Activated CD4-positive, alpha-beta T cell treated with anti-CD3 and anti-CD28 coated beads, Interleukin-2, amount 10 ng/mL, durations not matched to agents 7 days and 5 days (primary cell): ENCODE results near the gene SVIL. TPM values are rescaled to one million over a fixed set of nuclear protein-coding genes. Genes with fewer than 3 reads are reported as not detected.

Experiments
- CTCF ChIA-PET: fragments of 350-600 bp; sonication (Branson Sonifier 250); formaldehyde crosslinking; loops from one replicate; lab custom pipeline; 2021; ENCODE audit warnings: antibody characterized with exemption; lab: Charles Lee
- POLR2A ChIA-PET: fragments of 350-600 bp; sonication (Branson Sonifier 250); formaldehyde crosslinking; loops from one replicate; lab custom pipeline; 2021; ENCODE audit warnings: antibody characterized with exemption; lab: Charles Lee
- DNase-seq: peaks from one replicate; pipeline ENCODE4 v3.0.0-alpha.2; 2020
- H3K27ac Mint-ChIP-seq: one replicate; pipeline ENCODE4 v1.8.0; 2021; ENCODE audit warnings: mild to moderate bottlenecking, moderate library complexity, mixed read lengths
- H3K27me3 Mint-ChIP-seq: one replicate; pipeline ENCODE4 v1.8.0; 2021; ENCODE audit warnings: mixed read lengths
- H3K36me3 Mint-ChIP-seq: one replicate; pipeline ENCODE4 v1.8.0; 2021; ENCODE audit warnings: low read depth, mixed read lengths
- H3K4me1 Mint-ChIP-seq: one replicate; pipeline ENCODE4 v1.8.0; 2021; ENCODE audit warnings: mixed read lengths
- H3K4me3 Mint-ChIP-seq: one replicate; pipeline ENCODE4 v1.8.0; 2021; ENCODE audit warnings: mild to moderate bottlenecking, moderate library complexity, mixed read lengths
- H3K9me3 Mint-ChIP-seq: one replicate; pipeline ENCODE4 v1.8.0; 2021; ENCODE audit warnings: mixed read lengths
- total RNA-seq, 2 experiments: library from RNA; stranded (reverse); gene quantifications; one replicate each; pipeline ENCODE4 v1.2.3, GENCODE V29; 2021

The SVIL gene
- 10 to 100 TPM; 22.6 to 26.8 TPM for total RNA-seq

DNA sequence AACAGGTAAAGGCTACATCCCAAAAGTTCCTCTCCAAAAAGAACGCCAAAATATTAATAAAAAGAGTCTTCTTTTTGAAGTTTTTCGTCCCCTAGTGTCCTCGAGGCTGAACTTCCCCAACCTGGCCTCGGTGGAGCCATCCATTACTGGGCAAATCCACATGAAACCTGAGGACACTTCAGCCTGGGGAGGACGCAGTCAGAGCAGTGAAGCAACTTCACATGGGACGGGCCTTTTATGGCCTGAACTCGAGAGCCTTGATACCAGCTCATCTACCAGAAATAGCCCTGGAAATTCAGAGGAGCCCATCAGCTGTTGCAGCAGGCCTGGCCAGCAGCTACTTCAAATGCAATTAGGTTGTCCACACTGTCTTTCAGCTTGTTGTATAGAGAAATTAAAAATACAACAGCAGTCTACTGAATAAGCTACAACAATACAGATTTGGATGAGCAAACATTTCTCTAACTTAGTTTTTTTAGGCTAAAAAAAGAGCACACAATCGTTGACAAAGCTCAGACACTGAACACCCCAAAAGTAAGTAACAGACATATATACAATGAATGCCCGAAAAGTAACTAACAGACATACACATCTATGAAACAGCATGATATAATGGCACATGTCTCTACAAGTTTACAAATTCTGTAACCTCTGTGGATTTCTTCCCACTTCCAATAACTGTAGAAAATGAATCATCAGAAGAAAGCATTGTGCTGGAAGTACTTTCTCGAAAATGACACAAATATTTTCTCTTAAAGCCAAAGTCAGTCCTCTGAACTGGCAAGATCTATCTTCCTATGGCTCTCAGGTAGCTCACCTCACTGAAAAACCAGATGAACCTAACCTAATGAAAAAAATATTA, at the start of gene SVIL:
SVIL (minus strand) TSS at position 208 of the 862 bp plus-strand sequence. CDS start 79,913 bp downstream, outside the sequence.
- DNase-seq, result no peak
- peaks cover 4% of the 10 kb centered on the region for H3K9me3 Mint-ChIP-seq
- H3K27me3 Mint-ChIP-seq, result no peaks in the 10 kb centered on the region
- H3K27ac Mint-ChIP-seq, result no peak within 1 kb of the TSS
- ChIA-PET CTCF (interaction anchor here (1.2 kb wide), 2 partner anchors 9 to 40 kb away, joined by 3 to 4 read pairs; no protein-coding TSS in a partner anchor), POLR2A (no interaction called here)
- H3K4me1 Mint-ChIP-seq, result peaks cover 36% of the 10 kb centered on the region
- peaks cover 8% of the 10 kb centered on the region for H3K36me3 Mint-ChIP-seq
- H3K4me3 Mint-ChIP-seq, result no peak within 1 kb of the TSS

GRCh38 chr10:29681676-29682448, 47.1 kb upstream of the SVIL start:
- no peaks in the 10 kb centered on the region for H3K27me3 Mint-ChIP-seq
- peaks cover 33% of the 10 kb centered on the region for H3K9me3 Mint-ChIP-seq
- H3K27ac Mint-ChIP-seq, result peak overlapping the region; percentile 93
- peaks cover 75% of the 10 kb centered on the region for H3K36me3 Mint-ChIP-seq
- H3K4me3 Mint-ChIP-seq, result peak overlapping the region; percentile 67
- DNase-seq, result peak; percentile 88
- ChIA-PET CTCF (interaction anchor here (1.2 to 1.3 kb wide), 3 partner anchors 10 to 25 kb away, joined by 3 to 5 read pairs (median 4); no protein-coding TSS in a partner anchor), POLR2A (interaction anchor here (1.2 kb wide), 1 partner anchor 54 kb away, joined by 3 read pairs; no protein-coding TSS in a partner anchor)
- H3K4me1 Mint-ChIP-seq, result peaks cover 54% of the 10 kb centered on the region

GRCh38 chr10:29680091-29680490, 45.3 kb upstream of the SVIL start:
- H3K9me3 Mint-ChIP-seq, result peaks cover 46% of the 10 kb centered on the region
- peaks cover 54% of the 10 kb centered on the region for H3K4me1 Mint-ChIP-seq
- H3K36me3 Mint-ChIP-seq, result peaks cover 78% of the 10 kb centered on the region
- DNase-seq, result no peak
- no peaks in the 10 kb centered on the region for H3K27me3 Mint-ChIP-seq
- peak overlapping the region; percentile 93 for H3K27ac Mint-ChIP-seq
- no peak overlapping the region for H3K4me3 Mint-ChIP-seq
- POLR2A ChIA-PET, result no interaction called here
- CTCF ChIA-PET, result no interaction called here

DNA sequence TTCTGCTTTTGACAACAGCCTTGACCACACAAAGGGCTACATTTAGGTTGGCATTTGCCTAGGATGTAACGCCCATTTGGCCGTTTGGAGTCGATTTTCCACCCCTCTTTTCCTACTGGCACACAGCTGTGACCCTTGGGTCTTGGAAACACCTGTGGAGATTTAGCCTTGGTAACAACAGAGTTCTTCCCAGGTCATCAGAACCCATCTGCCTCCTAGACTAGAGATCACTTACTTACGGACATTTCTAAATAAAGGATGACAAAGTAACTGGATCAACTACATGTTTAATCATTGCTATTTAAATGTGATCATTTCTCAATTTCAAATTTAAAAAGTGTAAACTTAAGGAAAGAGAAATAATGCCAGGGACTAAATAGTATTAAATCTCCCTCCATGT, 42.0 kb upstream of the SVIL start:
- H3K4me3 Mint-ChIP-seq, result no peak overlapping the region
- ChIA-PET POLR2A (no interaction called here), CTCF (no interaction called here)
- H3K27me3 Mint-ChIP-seq, result no peaks in the 10 kb centered on the region
- H3K4me1 Mint-ChIP-seq, result peaks cover 28% of the 10 kb centered on the region
- H3K36me3 Mint-ChIP-seq, result peaks cover 64% of the 10 kb centered on the region
- H3K9me3 Mint-ChIP-seq, result peaks cover 35% of the 10 kb centered on the region
- no peak for DNase-seq
- H3K27ac Mint-ChIP-seq, result no peak overlapping the region

GRCh38 chr10:29675984-29676383, 41.2 kb upstream of the SVIL start:
- Mint-ChIP-seq H3K9me3 (peaks cover 34% of the 10 kb centered on the region), H3K27me3 (no peaks in the 10 kb centered on the region), H3K27ac (no peak overlapping the region), H3K4me3 (no peak overlapping the region), H3K4me1 (peaks cover 20% of the 10 kb centered on the region), H3K36me3 (peaks cover 65% of the 10 kb centered on the region)
- ChIA-PET CTCF (no interaction called here), POLR2A (no interaction called here)
- DNase-seq, result no peak

DNA sequence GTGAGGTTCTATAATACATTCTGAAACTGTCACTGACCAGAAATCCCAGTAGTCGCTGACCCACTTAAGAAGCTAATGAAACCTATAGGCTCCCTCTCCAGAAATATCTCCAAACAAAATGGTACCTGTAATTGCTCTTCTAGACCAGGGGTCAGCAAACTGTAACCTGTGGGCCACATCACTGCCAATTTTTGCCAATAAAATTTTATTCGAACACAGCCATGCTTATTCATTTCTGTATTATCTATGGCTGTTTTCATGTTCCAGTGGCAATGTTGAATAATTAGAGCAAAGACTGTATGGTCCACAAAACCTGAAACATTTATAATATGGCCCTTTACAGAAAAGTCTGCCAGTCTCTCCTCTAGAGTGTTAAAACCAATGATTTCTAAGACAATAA, 37.2 kb upstream of the SVIL start:
- H3K36me3 Mint-ChIP-seq, result peaks cover 57% of the 10 kb centered on the region
- CTCF ChIA-PET, result no interaction called here

GRCh38 chr10:29671228-29671780, 36.5 kb upstream of the SVIL start:
- no peaks in the 10 kb centered on the region for H3K27me3 Mint-ChIP-seq
- no peaks in the 10 kb centered on the region for H3K4me1 Mint-ChIP-seq
- no peak overlapping the region for H3K4me3 Mint-ChIP-seq
- H3K9me3 Mint-ChIP-seq, result peaks cover 25% of the 10 kb centered on the region
- H3K36me3 Mint-ChIP-seq, result peaks cover 52% of the 10 kb centered on the region
- ChIA-PET CTCF (no interaction called here), POLR2A (no interaction called here)
- H3K27ac Mint-ChIP-seq, result no peak overlapping the region
- no peak for DNase-seq

More for the DNA sequence above, 37.2 kb upstream of the SVIL start:
- DNase-seq, result no peak
- H3K27ac Mint-ChIP-seq, result no peak overlapping the region
- peaks cover 30% of the 10 kb centered on the region for H3K9me3 Mint-ChIP-seq
- H3K4me3 Mint-ChIP-seq, result no peak overlapping the region
- POLR2A ChIA-PET, result no interaction called here
- H3K4me1 Mint-ChIP-seq, result no peaks in the 10 kb centered on the region
- no peaks in the 10 kb centered on the region for H3K27me3 Mint-ChIP-seq

DNA sequence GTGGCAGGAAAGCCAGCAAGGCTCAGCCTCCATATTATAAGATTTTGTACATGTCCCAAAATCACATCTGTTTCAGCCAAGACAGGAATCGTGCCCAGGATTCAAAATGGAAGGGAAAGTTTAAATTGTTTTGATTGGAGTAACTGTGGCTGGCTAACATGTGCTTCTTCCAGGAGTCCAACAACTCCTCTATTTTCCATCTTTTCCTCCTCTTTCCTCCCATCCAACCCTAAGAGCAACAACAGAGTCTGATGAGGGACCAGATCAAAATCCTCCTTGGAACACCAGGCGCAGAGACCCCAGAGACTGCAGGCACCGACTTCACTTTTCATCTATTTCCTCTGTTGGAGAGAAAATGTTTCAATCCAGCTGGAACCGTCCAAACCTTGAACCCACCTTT, 36.0 kb upstream of the SVIL start:
- H3K4me1 Mint-ChIP-seq, result no peaks in the 10 kb centered on the region
- CTCF ChIA-PET, result no interaction called here
- H3K36me3 Mint-ChIP-seq, result peaks cover 46% of the 10 kb centered on the region
- no peaks in the 10 kb centered on the region for H3K27me3 Mint-ChIP-seq
- no peak for DNase-seq
- H3K4me3 Mint-ChIP-seq, result no peak overlapping the region
- no peak overlapping the region for H3K27ac Mint-ChIP-seq
- POLR2A ChIA-PET, result no interaction called here
- H3K9me3 Mint-ChIP-seq, result peaks cover 19% of the 10 kb centered on the region

- no peaks in the 10 kb centered on the region for H3K27me3 Mint-ChIP-seq
- CTCF ChIA-PET, result interaction anchor here (1.5 kb wide), 1 partner anchor 12 kb away, joined by 5 read pairs; no protein-coding TSS in a partner anchor
- H3K36me3 Mint-ChIP-seq, result peaks cover 34% of the 10 kb centered on the region
- DNase-seq, result no peak
- POLR2A ChIA-PET, result no interaction called here
- no peak overlapping the region for H3K4me3 Mint-ChIP-seq
- H3K27ac Mint-ChIP-seq, result no peak overlapping the region
- H3K9me3 Mint-ChIP-seq, result peaks cover 9% of the 10 kb centered on the region
- no peaks in the 10 kb centered on the region for H3K4me1 Mint-ChIP-seq
Observed at GRCh38 chr10:29669149-29669548, 34.4 kb upstream of the SVIL start.

DNA sequence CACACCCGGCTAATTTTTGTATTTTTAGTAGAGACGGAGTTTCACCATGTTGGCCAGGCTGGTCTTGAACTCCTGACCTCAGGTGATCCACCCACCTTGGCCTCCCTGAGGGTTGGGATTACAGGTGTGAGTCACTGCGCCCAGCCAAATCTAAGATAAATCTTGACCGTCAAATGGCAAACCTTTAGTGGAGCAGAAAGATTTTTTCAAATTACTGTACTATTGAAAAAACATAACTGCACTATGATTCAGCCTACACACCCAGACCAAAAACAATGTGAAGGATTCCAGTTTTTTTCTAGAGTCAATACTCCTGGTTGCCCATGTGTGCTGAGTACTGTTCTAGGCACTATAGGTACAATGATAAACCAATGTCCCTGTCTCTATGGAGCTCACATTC, 33.9 kb upstream of the SVIL start:
- Mint-ChIP-seq H3K36me3 (peaks cover 34% of the 10 kb centered on the region), H3K27me3 (no peaks in the 10 kb centered on the region), H3K4me1 (no peaks in the 10 kb centered on the region), H3K9me3 (peaks cover 9% of the 10 kb centered on the region), H3K4me3 (no peak overlapping the region), H3K27ac (no peak overlapping the region)
- DNase-seq, result no peak
- POLR2A ChIA-PET, result no interaction called here
- CTCF ChIA-PET, result interaction anchor here (1.5 kb wide), 1 partner anchor 13 kb away, joined by 5 read pairs; no protein-coding TSS in a partner anchor

DNA sequence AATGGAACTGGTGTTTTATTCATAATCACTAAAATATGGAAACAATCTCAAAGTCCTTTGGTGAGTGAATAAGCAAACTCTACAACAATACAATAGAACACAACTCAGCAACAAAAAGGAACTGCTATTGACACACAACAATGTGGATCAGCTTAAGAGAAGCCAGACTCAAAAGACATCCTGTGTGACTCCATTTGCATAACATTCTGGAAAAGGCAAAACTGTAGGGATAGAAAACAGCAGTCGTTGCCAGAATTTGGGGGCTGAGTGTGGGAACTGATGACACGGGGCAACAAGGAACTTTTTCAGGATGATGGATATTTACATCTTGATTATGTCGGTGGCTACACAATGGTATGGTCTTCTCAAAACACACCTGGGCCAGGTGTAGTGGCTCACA, 32.4 kb upstream of the SVIL start:
- H3K36me3 Mint-ChIP-seq, result peaks cover 25% of the 10 kb centered on the region
- H3K27me3 Mint-ChIP-seq, result no peaks in the 10 kb centered on the region
- ChIA-PET CTCF (interaction anchor here (1.4 kb wide), 1 partner anchor 12 kb away, joined by 3 read pairs; no protein-coding TSS in a partner anchor), POLR2A (no interaction called here)
- no peak overlapping the region for H3K4me3 Mint-ChIP-seq
- DNase-seq, result no peak
- H3K9me3 Mint-ChIP-seq, result peaks cover 4% of the 10 kb centered on the region
- no peak overlapping the region for H3K27ac Mint-ChIP-seq
- H3K4me1 Mint-ChIP-seq, result no peaks in the 10 kb centered on the region

DNA sequence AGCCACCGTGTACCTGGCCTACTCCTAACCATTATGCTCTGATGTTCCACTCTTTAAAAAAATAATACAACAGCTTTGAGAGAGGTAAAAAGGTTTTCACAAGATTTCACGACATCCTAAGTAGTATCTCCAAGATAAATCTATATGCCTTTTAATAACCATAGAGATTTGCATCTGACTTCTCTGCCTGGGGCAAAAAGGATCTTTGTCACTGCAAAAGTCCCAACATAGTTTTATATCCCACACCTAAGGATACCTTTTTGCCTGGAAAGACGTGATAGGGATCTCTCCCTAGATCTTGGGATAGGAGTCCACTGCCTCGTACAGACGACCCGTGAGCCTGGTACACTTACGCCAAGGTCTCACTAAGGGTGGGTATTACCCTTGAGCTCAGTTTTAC, 31.4 kb upstream of the SVIL start:
- peaks cover 4% of the 10 kb centered on the region for H3K27me3 Mint-ChIP-seq
- no peak for DNase-seq
- no peak overlapping the region for H3K27ac Mint-ChIP-seq
- ChIA-PET CTCF (no interaction called here), POLR2A (no interaction called here)
- H3K4me1 Mint-ChIP-seq, result peaks cover under 1% of the 10 kb centered on the region
- no peak overlapping the region for H3K4me3 Mint-ChIP-seq
- peaks cover 2% of the 10 kb centered on the region for H3K9me3 Mint-ChIP-seq
- H3K36me3 Mint-ChIP-seq, result peaks cover 15% of the 10 kb centered on the region
